Caco-2 (cell line): ENCODE results near the gene STEAP3. TPM values are rescaled to one million over a fixed set of nuclear protein-coding genes. Genes with fewer than 3 reads are reported as not detected.

Experiments used
- BruUV-seq: library from RNA; stranded (reverse); fragments of 400-500 nt; replicated peaks from 2 replicates; lab custom pipeline; 2021; lab: Mats Ljungman, UMichigan
- CTCF ChIA-PET: fragments of 300-600 bp; sonication (Branson Sonifier 250); formaldehyde crosslinking; loops from one replicate; lab custom pipeline; 2022; ENCODE audit warnings: antibody characterized with exemption; lab: Charles Lee
- POLR2A ChIA-PET: fragments of 300-600 bp; sonication (Branson Sonifier 250); formaldehyde crosslinking; loops from one replicate; lab custom pipeline; 2022; ENCODE audit warnings: antibody characterized with exemption; lab: Charles Lee
- DNase-seq, 2 experiments: peaks; one replicate each; pipeline versions ENCODE4 v3.0.0 to v3.0.0-alpha.2; 2020 to 2022
- H3K27me3 ChIP-seq: replicated peaks from 2 replicates; pipeline ENCODE4 v1.6.0; 2011; ENCODE audit warnings: low read length; ENCODE audit not compliant: control insufficient read depth, insufficient read depth
- H3K36me3 ChIP-seq: 2 replicates; pipeline ENCODE4 v1.5.1; 2011; ENCODE audit warnings: low read length; ENCODE audit not compliant: control insufficient read depth, insufficient read depth
- H3K4me1 ChIP-seq: fragments of 250-450 bp; sonication (Bioruptor Pico); 2 replicates; pipeline ENCODE4 v1.5.1; 2020; ENCODE audit warnings: mild to moderate bottlenecking
- H3K4me3 ChIP-seq: 2 replicates; pipeline ENCODE4 v1.5.1; 2011; ENCODE audit warnings: low read depth, mild to moderate bottlenecking, control low read depth, low read length
- H3K9me3 ChIP-seq: fragments of 250-450 bp; sonication (Bioruptor Pico); 2 replicates; pipeline ENCODE4 v1.5.1; 2020; ENCODE audit warnings: mild to moderate bottlenecking, moderate library complexity
- H3K27ac Mint-ChIP-seq: one replicate; pipeline ENCODE4 v1.8.0; 2022; ENCODE audit warnings: mixed read lengths; ENCODE audit not compliant: unreplicated experiment
- H3K27me3 Mint-ChIP-seq: one replicate; pipeline ENCODE4 v1.8.0; 2022; ENCODE audit warnings: mixed read lengths; ENCODE audit not compliant: insufficient read depth, unreplicated experiment
- H3K36me3 Mint-ChIP-seq: one replicate; pipeline ENCODE4 v1.8.0; 2022; ENCODE audit warnings: mild to moderate bottlenecking, mixed read lengths; ENCODE audit not compliant: insufficient read depth, unreplicated experiment
- H3K4me1 Mint-ChIP-seq: one replicate; pipeline ENCODE4 v1.8.0; 2022; ENCODE audit warnings: low read depth, mixed read lengths; ENCODE audit not compliant: unreplicated experiment
- H3K4me3 Mint-ChIP-seq: one replicate; pipeline ENCODE4 v1.8.0; 2022; ENCODE audit warnings: mild to moderate bottlenecking, moderate library complexity, mixed read lengths; ENCODE audit not compliant: unreplicated experiment
- H3K9me3 Mint-ChIP-seq: one replicate; pipeline ENCODE4 v1.8.0; 2022; ENCODE audit warnings: mixed read lengths; ENCODE audit not compliant: unreplicated experiment
- CTCF ChIP-seq, 2 experiments: fragments of 200-600 bp in 1 of 2; IDR thresholded peaks; 1 replicate in 1 of 2; 2 replicates in 1 of 2; pipeline versions ENCODE4 v1.5.1 to v1.8.0; 2011 to 2022; ENCODE audit warnings: antibody characterized with exemption in 1 of 2, control low read depth in 1 of 2, inconsistent platforms in 1 of 2, low read depth in 1 of 2, low read length in 1 of 2, mild to moderate bottlenecking in 1 of 2, moderate library complexity in 1 of 2; ENCODE audit not compliant: insufficient read depth in 1 of 2, severe bottlenecking in 1 of 2, unreplicated experiment in 1 of 2
- intact Hi-C: fragments of 100-400 bp; cut with micrococcal nuclease; formaldehyde crosslinking; loops from one replicate; pipeline ENCODE4 v1.10.0; 2022; ENCODE audit not compliant: unreplicated experiment
- total RNA-seq: library from RNA; stranded (reverse); gene quantifications from 2 replicates; pipeline ENCODE4 v1.2.3, GENCODE V29; 2022

Gene STEAP3
- total RNA-seq, 1 experiment from 2014 or later = 20.4 TPM

DNA sequence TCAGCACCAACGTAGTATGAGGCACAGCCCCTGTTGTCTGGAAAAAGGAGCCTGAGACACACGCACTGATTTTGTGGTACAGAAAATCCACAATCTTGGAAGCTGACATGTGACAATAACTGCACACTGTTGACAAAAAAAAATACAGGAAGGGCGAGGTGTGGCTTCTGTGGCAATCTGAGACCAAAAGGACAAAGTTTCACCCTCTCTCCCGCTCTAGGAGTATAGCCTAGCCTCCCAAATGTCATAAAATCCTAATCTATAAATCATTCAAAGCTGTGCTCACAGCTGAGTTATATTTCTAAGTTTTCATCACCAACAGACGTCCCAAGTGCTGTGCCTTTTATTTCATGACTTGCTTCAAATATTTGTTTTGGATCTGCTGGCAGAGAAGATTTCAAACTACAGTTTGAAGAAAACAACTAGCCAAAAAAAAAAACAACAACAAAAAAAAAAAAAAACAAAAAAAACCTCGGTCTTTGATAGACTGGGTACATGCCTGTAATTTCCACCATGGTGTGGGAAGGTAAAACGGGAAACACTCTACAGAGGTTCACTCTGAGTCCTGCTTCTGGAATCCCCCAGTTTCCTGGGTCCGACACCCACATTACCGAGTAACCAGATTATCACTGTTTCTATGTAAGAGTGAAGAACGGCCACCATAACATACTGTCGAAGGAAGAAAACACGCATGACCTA is 82.0 kb downstream of the STEAP3 start:
- CTCF ChIA-PET = interaction anchor here (0.7 kb wide), 1 partner anchor 48 kb away, joined by 3 read pairs; no protein-coding TSS in a partner anchor
- POLR2A ChIA-PET = no interaction called here
- H3K4me3 ChIP-seq = no peak overlapping the region
- no peak overlapping the region for H3K27ac Mint-ChIP-seq
- H3K4me1 Mint-ChIP-seq = peaks cover 7% of the 10 kb centered on the region
- DNase-seq = no peak
- BruUV-seq = no TSS peak
- H3K9me3 ChIP-seq = no peaks in the 10 kb centered on the region
- H3K4me3 Mint-ChIP-seq = no peak overlapping the region
- H3K27me3 ChIP-seq = no peaks in the 10 kb centered on the region
- no peaks in the 10 kb centered on the region for H3K4me1 ChIP-seq
- H3K36me3 ChIP-seq = no peaks in the 10 kb centered on the region
- TF ChIP-seq CTCF (IDR thresholded peaks at IDR 0.05; ENCODE audit: insufficient read depth in 1 of 2, low read depth in 1 of 2, low read length in 1 of 2, severe bottlenecking in 1 of 2, unreplicated experiment in 1 of 2) = no peak
- H3K36me3 Mint-ChIP-seq = no peaks in the 10 kb centered on the region
- no peaks in the 10 kb centered on the region for H3K27me3 Mint-ChIP-seq
- intact Hi-C loops = no loop called here
- H3K9me3 Mint-ChIP-seq = no peaks in the 10 kb centered on the region

- POLR2A ChIA-PET = no interaction called here
- CTCF ChIA-PET = no interaction called here
- Mint-ChIP-seq H3K4me3 (no peak overlapping the region), H3K36me3 (no peaks in the 10 kb centered on the region), H3K4me1 (peaks cover 7% of the 10 kb centered on the region), H3K27ac (no peak overlapping the region), H3K27me3 (no peaks in the 10 kb centered on the region), H3K9me3 (no peaks in the 10 kb centered on the region)
- BruUV-seq = no TSS peak
- Histone ChIP-seq H3K4me1 (no peaks in the 10 kb centered on the region), H3K4me3 (no peak overlapping the region), H3K9me3 (no peaks in the 10 kb centered on the region), H3K27me3 (no peaks in the 10 kb centered on the region), H3K36me3 (no peaks in the 10 kb centered on the region)
- DNase-seq = no peak
- TF ChIP-seq CTCF (IDR thresholded peaks at IDR 0.05; ENCODE audit: insufficient read depth in 1 of 2, low read depth in 1 of 2, low read length in 1 of 2, severe bottlenecking in 1 of 2, unreplicated experiment in 1 of 2) = no peak
- intact Hi-C loops = no loop called here
Observed at GRCh38 chr2:119306196-119306590, 82.6 kb downstream of the STEAP3 start.

DNA sequence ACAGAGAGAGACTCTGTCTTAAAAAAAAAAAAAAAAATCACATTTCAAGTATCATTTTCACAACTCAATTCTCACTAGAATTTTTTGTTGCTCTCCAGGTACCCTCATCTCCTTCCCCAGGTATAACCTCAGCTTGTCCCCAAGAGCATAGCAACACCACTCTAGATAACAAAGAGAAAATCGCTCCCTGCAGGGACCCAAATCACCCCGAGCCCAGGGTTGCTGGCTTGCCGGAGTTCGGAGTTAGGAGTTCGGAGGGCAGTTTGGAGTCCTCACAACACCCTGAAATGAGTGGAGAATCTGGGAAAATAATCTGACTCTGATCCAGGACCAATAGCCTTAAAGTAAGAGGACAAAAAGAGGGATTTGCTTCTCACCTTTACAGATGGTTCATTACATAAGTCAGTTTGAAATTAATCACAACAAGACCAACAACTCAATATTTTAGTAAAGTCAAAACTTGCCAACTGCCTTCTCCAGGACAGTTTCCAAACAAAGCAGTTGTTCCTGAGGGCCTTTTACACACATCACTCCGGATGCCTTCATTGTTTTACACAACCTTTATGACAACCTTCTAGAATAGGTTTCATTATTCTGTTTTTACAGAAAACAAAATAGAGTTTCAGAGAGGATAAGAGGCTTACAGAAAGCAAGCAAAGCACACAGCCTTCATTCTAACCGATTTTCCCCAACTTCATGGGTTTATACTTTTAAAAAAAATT is 83.9 kb downstream of the STEAP3 start:
- intact Hi-C loops = no loop called here
- no peak overlapping the region for H3K27ac Mint-ChIP-seq

More for the DNA sequence above, 83.9 kb downstream of the STEAP3 start:
- no peaks in the 10 kb centered on the region for H3K4me1 ChIP-seq
- Mint-ChIP-seq H3K4me1 (peaks cover 7% of the 10 kb centered on the region), H3K27me3 (no peaks in the 10 kb centered on the region), H3K36me3 (no peaks in the 10 kb centered on the region), H3K4me3 (no peak overlapping the region), H3K9me3 (no peaks in the 10 kb centered on the region)
- CTCF ChIA-PET = no interaction called here
- H3K36me3 ChIP-seq = no peaks in the 10 kb centered on the region
- TF ChIP-seq CTCF (IDR thresholded peaks at IDR 0.05; ENCODE audit: insufficient read depth in 1 of 2, low read depth in 1 of 2, low read length in 1 of 2, severe bottlenecking in 1 of 2, unreplicated experiment in 1 of 2) = no peak
- H3K4me3 ChIP-seq = no peak overlapping the region
- BruUV-seq = no TSS peak
- H3K9me3 ChIP-seq = no peaks in the 10 kb centered on the region
- POLR2A ChIA-PET = no interaction called here
- H3K27me3 ChIP-seq = no peaks in the 10 kb centered on the region
- no peak for DNase-seq
